ENCODE results near the gene ADA.
"Not testable (repeated sequence)": the region's sequence is repeated elsewhere in the genome, so short reads cannot be mapped to it uniquely, and the experiment has no call there.

Gene ADA

GRCh38 chr20:44678242-44678641, 26.7 kb upstream of the ADA start:
- TF ChIP-seq, protein P1, sequence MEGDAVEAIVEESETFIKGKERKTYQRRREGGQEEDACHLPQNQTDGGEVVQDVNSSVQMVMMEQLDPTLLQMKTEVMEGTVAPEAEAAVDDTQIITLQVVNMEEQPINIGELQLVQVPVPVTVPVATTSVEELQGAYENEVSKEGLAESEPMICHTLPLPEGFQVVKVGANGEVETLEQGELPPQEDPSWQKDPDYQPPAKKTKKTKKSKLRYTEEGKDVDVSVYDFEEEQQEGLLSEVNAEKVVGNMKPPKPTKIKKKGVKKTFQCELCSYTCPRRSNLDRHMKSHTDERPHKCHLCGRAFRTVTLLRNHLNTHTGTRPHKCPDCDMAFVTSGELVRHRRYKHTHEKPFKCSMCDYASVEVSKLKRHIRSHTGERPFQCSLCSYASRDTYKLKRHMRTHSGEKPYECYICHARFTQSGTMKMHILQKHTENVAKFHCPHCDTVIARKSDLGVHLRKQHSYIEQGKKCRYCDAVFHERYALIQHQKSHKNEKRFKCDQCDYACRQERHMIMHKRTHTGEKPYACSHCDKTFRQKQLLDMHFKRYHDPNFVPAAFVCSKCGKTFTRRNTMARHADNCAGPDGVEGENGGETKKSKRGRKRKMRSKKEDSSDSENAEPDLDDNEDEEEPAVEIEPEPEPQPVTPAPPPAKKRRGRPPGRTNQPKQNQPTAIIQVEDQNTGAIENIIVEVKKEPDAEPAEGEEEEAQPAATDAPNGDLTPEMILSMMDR (IDR thresholded peaks at IDR 0.05; ENCODE audit: low read length, missing control alignments) = no peak
- DNase-seq (ENCODE audit: low read depth) = no peak
- no peak overlapping the region for H3K4me3 ChIP-seq (replicated peaks; ENCODE audit: low read depth, low read length)

- DNase-seq (ENCODE audit: low read depth); H3K4me3 ChIP-seq (replicated peaks; ENCODE audit: low read depth, low read length): not testable (repeated sequence)
These were observed 20.9 kb upstream of the ADA start for GRCh38 chr20:44672318-44672902.

- H3K4me3 ChIP-seq (replicated peaks; ENCODE audit: low read depth, low read length); DNase-seq (ENCODE audit: low read depth): not testable (repeated sequence)
These were observed 20.0 kb upstream of the ADA start for GRCh38 chr20:44671541-44671940.

GRCh38 chr20:44670851-44671250, 19.4 kb upstream of the ADA start:
- H3K4me3 ChIP-seq (replicated peaks; ENCODE audit: low read depth, low read length); DNase-seq (ENCODE audit: low read depth): not testable (repeated sequence)

DNA sequence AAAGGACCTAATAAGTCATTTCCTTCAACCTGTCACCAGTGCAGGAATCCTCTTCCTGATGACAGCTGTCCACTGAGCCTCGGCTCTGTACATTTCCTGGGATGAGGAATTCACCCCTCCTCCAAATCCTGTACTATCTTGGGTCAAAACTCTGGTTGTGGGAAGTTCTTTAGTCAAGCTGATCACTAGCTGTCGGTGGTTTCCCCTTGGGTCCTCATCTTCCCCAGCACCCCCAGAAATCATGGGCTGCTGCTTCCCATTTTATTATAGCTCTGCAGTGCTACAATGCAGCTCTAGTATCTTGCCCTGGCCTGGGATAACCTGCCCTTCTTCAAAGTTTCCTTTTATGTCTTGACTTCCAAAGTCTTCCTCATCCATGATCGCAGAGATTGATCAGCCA, 14.6 kb upstream of the ADA start:
- TF ChIP-seq, protein P1 (IDR thresholded peaks at IDR 0.05; ENCODE audit: low read length, missing control alignments) = no peak

DNA sequence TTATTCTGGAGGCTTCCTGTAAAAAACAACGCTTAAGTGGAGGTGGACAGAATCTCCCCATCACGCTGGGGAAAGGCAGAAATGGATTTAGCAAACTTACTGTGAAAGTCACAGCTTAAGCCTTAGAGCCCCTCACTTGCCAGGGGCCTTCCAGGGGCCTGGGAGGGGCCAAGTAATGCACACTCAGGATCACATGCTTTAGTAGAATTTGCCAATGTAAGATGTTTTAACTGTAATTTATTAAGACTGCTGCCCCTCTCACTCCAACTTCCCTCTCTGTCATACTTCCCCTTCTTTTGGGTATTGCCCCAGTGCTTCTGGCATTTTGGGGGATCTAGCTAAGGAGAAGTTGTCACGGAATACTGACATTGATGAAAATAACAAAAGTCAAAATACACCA, 12.6 kb upstream of the ADA start:
- TF ChIP-seq, protein P1 (IDR thresholded peaks at IDR 0.05; ENCODE audit: low read length, missing control alignments) = no peak
- DNase-seq (ENCODE audit: low read depth) = no peak
- no peak overlapping the region for H3K4me3 ChIP-seq (replicated peaks; ENCODE audit: low read depth, low read length)

More for the DNA sequence above, 14.6 kb upstream of the ADA start:
- no peak for DNase-seq (ENCODE audit: low read depth)
- H3K4me3 ChIP-seq (replicated peaks; ENCODE audit: low read depth, low read length) = no peak overlapping the region

GRCh38 chr20:44662261-44662660, 10.8 kb upstream of the ADA start:
- TF ChIP-seq, protein P1 (IDR thresholded peaks at IDR 0.05; ENCODE audit: low read length, missing control alignments) = no peak
- no peak for DNase-seq (ENCODE audit: low read depth)

DNA sequence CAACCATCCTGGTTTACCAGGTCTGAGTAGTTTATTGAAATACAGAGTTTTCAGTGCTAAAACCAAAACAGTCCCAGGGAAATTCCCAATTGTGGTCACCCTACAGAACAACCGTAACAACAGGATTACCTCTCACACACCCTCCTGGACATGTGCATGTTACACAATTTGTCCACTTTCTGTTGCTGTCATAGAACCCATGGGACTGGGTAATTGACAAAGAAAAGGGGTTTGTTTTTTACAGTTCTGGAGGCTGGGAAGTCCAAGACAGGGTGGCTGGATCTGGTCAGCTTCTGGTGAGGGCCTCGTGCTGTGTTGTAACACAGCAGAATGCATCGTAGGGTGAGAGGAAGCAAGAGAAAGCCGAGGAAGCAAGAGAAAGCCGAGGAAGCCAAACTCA, 9.1 kb upstream of the ADA start:
- no peak for DNase-seq (ENCODE audit: low read depth)
- TF ChIP-seq, protein P1 (IDR thresholded peaks at IDR 0.05; ENCODE audit: low read length, missing control alignments) = no peak
- H3K4me3 ChIP-seq (replicated peaks; ENCODE audit: low read depth, low read length) = no peak overlapping the region

More at GRCh38 chr20:44662261-44662660, 10.8 kb upstream of the ADA start:
- no peak overlapping the region for H3K4me3 ChIP-seq (replicated peaks; ENCODE audit: low read depth, low read length)

DNA sequence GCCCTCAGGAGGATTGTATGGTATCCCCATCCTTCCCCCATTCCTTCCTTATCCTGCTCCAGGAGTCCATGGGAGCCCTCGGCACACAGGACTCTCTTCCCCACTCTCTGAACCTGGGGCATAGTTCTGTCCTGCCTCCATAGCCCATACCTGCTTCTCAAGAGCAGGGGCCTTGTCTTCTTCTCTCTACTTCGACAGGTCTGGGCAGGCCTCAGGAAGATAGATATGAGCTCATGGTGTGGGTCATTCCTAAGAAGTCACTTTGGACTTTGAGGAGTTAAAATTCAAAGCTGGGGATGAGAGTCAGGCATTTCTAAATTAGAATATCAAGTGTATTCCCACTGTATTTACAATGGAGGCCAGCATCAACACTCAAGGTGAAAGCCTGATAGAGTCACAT, 8.4 kb upstream of the ADA start:
- no peak overlapping the region for H3K4me3 ChIP-seq (replicated peaks; ENCODE audit: low read depth, low read length)
- DNase-seq (ENCODE audit: low read depth) = no peak
- TF ChIP-seq, protein P1 (IDR thresholded peaks at IDR 0.05; ENCODE audit: low read length, missing control alignments) = no peak
